HG02938 (cell line): ENCODE measurements around the gene STS.
A peak's percentile ranks its signal among the peaks of the same experiment; 100 is the strongest.

Source experiments
- ATAC-seq: cut with Tn5 transposase; IDR thresholded peaks from one replicate; pipeline ENCODE4 v1.9.1; 2021; ENCODE audit warnings: mild to moderate bottlenecking, moderate library complexity; ENCODE audit not compliant: unreplicated experiment

Gene STS, protein sequence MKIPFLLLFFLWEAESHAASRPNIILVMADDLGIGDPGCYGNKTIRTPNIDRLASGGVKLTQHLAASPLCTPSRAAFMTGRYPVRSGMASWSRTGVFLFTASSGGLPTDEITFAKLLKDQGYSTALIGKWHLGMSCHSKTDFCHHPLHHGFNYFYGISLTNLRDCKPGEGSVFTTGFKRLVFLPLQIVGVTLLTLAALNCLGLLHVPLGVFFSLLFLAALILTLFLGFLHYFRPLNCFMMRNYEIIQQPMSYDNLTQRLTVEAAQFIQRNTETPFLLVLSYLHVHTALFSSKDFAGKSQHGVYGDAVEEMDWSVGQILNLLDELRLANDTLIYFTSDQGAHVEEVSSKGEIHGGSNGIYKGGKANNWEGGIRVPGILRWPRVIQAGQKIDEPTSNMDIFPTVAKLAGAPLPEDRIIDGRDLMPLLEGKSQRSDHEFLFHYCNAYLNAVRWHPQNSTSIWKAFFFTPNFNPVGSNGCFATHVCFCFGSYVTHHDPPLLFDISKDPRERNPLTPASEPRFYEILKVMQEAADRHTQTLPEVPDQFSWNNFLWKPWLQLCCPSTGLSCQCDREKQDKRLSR

GRCh38 chrX:7147413-7147977, at the start of gene STS:
TSS of gene STS (plus strand) at chrX:7147712. CDS start at chrX:7253200, 105,488 bp downstream.
- ATAC-seq = peak; percentile 31

GRCh38 chrX:7100022-7100421, 47.5 kb upstream of the STS start:
- no peak for ATAC-seq

- ATAC-seq = no peak
Observed at GRCh38 chrX:7102119-7102518, 45.4 kb upstream of the STS start.

DNA sequence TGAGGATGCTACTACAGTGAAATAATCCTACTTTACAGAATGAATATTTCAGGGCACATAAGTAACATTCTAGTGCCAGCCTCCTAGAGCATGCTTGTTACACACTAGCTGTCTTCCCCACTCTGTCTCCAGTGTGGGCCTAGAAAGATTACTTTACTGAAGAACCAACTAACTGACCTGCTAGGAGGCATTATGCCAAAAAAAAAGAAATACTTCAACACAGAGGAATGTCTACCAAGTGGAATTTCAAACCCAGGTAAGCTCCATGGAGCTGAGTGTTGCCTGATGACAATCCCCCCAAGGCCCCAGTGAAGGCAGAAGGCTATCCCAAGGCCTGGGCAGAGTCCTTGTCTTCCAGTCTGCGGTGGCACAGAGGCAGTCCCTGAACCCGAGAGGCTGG, 40.9 kb upstream of the STS start:
- no peak for ATAC-seq

- ATAC-seq = no peak
Observed at GRCh38 chrX:7108030-7108429, 39.5 kb upstream of the STS start.

GRCh38 chrX:7109049-7109531, 38.4 kb upstream of the STS start:
- no peak for ATAC-seq

DNA sequence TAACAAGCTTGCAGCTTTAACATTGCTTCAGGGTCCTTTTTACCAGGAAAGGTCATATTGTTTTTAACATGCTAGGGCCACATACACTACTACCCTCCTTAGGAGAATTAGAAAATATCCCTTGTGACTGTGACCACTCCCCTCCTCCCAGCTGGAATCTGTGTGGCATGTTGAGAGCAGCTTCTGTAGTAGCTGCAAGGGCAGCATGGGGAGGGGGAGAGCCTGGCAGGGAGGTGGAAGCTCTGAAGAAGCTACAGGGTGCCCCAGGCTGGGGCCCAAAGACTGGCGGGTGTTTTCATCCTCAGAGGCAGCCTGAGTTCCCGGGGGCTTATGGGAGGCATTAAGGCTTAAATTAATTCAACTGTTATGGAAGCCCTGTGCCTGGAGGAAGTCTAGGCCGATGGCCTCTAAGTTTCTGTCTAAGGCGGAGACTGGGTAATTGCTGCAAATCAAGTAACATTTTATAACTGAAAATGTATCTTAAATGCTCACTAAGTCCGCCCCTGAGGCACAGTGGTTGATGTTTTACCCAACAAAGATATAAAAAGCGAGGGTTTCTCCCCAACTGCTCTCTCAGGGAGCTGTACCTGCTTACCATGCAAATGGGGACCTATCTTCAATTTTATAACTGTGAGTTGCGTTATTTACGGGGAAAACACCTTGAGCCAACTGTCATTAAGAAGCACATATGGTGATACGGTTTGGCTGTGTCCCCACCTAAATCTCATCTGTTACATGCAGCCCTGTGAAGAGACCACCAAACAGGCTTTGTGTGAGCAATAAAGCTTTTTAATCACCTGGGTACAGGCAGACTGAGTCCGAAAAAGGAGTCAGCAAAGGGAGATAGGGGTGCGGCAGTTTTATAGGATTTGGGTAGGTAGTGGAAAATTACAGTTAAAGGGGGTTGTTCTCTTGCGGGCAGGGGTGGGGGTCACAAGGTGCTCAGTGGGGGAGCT, 37.4 kb upstream of the STS start:
- peak; percentile 69 for ATAC-seq

DNA sequence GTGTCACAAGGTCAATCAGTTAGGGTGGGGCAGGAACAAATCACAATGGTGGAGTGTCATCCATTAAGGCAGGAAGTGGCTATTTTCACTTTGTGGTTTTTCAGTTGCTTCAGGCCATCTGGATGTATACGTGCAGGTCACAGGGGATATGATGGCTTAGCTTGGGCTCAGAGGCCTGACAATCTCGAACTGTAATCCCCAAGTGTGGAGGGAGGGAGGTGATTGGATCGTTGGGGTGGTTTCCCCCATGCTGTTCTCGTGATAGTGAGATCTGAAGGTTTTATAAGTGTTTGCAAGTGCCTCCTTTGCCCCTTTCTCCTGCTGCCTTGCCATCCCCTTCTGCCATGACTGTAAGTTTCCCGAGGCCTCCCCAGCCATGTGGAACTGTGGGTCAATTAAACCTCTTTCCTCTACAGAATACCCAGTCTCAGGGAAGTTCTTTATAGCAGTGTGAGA, 36.7 kb upstream of the STS start:
- ATAC-seq = peak; percentile 58

DNA sequence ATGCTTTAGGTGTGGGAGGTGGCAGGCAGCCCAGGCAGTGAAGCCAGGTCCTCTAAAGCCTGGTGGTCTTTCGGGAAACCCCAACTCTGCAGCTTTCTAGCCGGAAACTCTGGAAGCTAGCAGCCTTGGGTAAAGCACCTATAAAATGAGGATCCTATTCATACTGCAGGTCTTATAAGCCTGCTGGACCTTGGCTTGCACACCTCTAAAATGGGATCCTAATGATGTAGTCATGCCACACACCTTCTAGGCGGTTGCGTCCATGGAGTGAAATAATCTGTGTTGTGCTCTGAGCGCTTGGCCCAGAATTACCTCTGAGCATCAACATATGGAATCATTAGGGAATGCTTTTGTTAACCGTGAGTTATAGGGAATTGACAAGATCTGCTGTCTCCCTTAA, 36.0 kb upstream of the STS start:
- ATAC-seq = no peak

- no peak for ATAC-seq
Observed at GRCh38 chrX:7112071-7112470, 35.4 kb upstream of the STS start.

DNA sequence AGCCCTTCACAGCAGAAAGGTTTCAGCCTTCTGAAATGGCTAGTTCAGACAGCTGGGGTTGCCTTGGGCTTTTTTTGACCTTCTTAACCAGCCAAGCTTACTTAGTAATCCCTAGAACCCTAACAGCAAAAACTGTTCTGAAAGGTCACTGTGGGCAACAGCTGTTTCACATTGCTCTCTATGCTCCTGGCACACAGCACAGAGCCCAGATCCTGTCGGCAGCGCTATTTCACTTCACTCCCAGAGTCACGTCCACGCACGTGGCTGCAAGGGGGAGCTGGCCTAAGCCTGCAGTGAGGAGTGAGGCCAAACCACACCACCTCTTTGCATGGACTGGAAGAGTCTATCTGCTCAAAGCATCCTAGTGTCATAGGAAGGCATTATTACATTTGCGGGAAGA, 32.0 kb upstream of the STS start:
- ATAC-seq = peak; percentile 68

DNA sequence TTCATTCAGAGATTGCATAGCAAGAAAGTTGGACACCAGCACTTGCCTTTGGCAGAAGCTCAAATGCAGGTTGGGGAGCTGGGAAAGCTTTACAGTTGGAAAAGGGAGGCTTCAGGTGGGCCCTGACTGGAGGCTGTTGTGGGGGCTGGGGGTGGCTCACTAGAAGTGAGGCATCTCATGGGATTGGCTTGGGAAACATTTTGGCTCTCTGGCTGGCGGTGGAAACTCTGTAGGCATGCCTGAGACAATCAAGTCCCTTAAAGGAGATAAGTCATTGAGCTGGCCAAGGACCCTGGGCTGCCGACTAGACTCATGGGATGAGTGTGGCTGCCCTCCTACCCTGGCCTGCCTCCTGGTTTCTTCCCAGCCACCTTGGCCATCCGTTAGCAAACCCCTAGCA, 31.4 kb upstream of the STS start:
- ATAC-seq = no peak

- no peak for ATAC-seq
Observed at GRCh38 chrX:7117587-7117986, 29.9 kb upstream of the STS start.

GRCh38 chrX:7119950-7120877, 27.3 kb upstream of the STS start:
- no peak for ATAC-seq

GRCh38 chrX:7120878-7121219, 26.7 kb upstream of the STS start:
- ATAC-seq = no peak

DNA sequence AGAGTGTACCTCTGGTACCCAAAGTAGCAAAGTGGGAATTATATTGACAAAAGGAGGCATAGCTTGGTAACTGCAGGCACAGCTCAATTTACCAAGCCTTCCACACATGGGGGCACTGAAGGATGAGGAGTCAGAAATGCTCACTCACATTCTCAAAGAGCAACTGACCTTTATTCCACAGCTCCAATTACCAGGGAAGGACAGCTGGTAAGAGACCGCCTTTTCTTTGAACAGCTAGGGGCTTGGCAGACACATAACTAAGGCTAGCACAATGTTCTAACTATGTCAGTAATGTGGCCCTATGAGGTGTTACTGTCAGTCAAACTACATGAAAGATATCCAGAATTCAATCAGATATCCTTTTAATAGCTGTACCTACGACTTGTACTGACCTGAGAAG, 20.5 kb upstream of the STS start:
- no peak for ATAC-seq

DNA sequence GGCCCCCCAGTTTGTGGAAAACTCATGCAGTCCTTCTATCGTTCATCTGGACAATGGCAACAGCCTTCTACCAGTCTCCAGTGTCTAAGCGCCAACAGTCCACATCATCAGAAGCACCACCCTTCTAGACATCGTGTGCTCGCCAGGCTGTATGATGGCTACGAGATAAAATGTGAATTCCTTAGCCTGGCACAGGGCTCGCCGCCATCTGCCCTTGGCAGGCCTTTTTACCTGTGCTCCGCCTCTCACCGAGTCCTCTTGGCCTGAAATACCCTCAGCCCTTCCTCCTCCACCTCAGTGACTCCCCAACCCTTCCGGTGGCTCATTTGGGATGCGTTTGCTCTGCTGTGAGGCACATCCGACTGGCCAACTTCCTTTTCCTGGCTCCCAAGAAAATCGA, 15.9 kb upstream of the STS start:
- ATAC-seq = no peak

DNA sequence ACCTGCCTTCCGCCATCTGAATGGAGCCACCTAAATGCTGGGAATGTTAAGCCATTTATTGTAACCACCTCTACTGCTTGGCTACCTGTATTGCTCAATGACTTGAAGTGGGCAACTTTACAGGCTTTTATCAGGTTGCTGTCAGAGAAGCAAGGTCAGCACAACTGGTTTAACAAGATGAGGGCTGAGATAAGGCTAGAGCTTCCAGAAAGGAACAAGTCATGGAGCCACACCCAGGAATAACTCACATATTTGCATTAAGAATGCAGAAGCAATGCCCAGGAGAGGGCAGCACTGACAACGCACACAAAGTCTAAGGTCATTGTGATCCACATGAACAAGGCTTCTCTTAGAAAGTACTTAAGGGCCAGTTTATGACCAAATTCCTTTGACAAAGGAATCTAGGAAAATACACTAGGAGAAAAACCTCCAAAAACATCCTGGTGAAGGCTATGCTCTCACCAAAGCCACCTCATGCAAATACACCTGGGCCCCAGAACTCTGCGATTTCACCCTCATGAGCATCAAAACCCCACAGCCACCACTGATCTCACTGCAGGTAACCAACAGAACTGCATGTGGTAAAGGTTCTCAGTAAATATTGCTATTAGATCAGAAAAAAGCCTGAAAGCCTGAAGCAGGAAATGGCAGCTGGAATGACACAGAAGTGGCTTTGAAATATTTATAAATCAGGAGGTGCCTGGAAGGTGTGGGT, 15.0 kb upstream of the STS start:
- peak; percentile 88 for ATAC-seq

DNA sequence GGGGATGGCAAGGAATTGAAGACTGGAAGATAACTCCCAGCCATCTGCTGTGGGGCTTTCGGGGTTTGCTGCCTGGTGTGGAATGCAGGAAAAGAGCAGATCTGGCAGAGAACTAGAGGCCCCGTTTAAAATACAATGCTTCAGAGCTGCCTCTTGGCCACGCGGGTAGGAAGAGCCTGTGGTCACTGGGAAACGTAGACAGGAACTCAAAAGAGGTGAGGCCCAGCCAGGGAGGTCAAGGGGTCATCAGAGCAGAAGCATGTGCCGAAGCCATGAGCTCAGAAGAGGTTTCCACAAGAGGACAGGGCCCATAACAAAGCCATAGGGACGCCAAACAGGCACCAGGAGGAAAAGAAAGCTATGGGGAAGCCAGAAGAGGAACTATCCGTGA, 14.5 kb upstream of the STS start:
- ATAC-seq = no peak
